MM.1S (cell line): ENCODE results near the gene CHGA.

ENCODE experiments used
- DNase-seq: peaks from one replicate; pipeline ENCODE4 v3.0.0-alpha.2; 2015
- H2AFZ ChIP-seq: fragments of 300-600 bp; sonication (generic); 2 replicates; pipeline ENCODE4 v1.6.0; 2016; ENCODE audit warnings: antibody characterized with exemption, low read length
- H3F3A ChIP-seq: fragments of 300-600 bp; sonication (generic); 2 replicates; pipeline ENCODE4 v1.6.1; 2016; ENCODE audit warnings: mild to moderate bottlenecking, antibody characterized with exemption, low read length, moderate library complexity, mixed read lengths; ENCODE audit not compliant: insufficient read depth
- H3K27ac ChIP-seq: fragments of 300-600 bp; sonication (generic); 2 replicates; pipeline ENCODE4 v1.5.1; 2016; ENCODE audit warnings: mild to moderate bottlenecking, low read length
- H3K27me3 ChIP-seq: fragments of 300-600 bp; sonication (generic); replicated peaks from 2 replicates; pipeline ENCODE4 v1.6.0; 2016; ENCODE audit warnings: low read length; ENCODE audit not compliant: insufficient read depth
- H3K36me3 ChIP-seq: fragments of 300-600 bp; sonication (generic); replicated peaks from 2 replicates; pipeline ENCODE4 v1.6.1; 2016; ENCODE audit warnings: mild to moderate bottlenecking, low read length, mixed read lengths; ENCODE audit not compliant: insufficient read depth
- H3K4me1 ChIP-seq: fragments of 300-600 bp; sonication (generic); 2 replicates; pipeline ENCODE4 v1.6.1; 2016; ENCODE audit warnings: low read length, mixed read lengths
- H3K4me2 ChIP-seq: fragments of 300-600 bp; sonication (generic); 2 replicates; pipeline ENCODE4 v1.6.0; 2016; ENCODE audit warnings: low read depth, low read length
- H3K4me3 ChIP-seq: fragments of 300-600 bp; sonication (generic); 2 replicates; pipeline ENCODE4 v1.5.1; 2016; ENCODE audit warnings: low read length, mixed read lengths
- H3K79me2 ChIP-seq: fragments of 300-600 bp; sonication (generic); 2 replicates; pipeline ENCODE4 v1.6.1; 2016; ENCODE audit warnings: mixed run types, low read length, mixed read lengths
- H3K9ac ChIP-seq: fragments of 300-600 bp; sonication (generic); 2 replicates; pipeline ENCODE4 v1.6.1; 2016; ENCODE audit warnings: low read length, mixed read lengths
- H3K9me2 ChIP-seq: fragments of 300-600 bp; sonication (generic); replicated peaks from 2 replicates; pipeline ENCODE4 v1.6.1; 2016; ENCODE audit warnings: mild to moderate bottlenecking, low read length, mixed read lengths; ENCODE audit not compliant: insufficient read depth
- H3K9me3 ChIP-seq: fragments of 300-600 bp; sonication (generic); replicated peaks from 2 replicates; pipeline ENCODE4 v1.6.1; 2016; ENCODE audit warnings: mild to moderate bottlenecking, low read length, mixed read lengths; ENCODE audit not compliant: insufficient read depth
- H4K20me1 ChIP-seq: fragments of 300-600 bp; sonication (generic); 2 replicates; pipeline ENCODE4 v1.6.1; 2016; ENCODE audit warnings: mild to moderate bottlenecking, low read length, moderate library complexity, mixed read lengths; ENCODE audit not compliant: insufficient read depth
- EZH2 ChIP-seq: fragments of 300-600 bp; sonication (generic); optimal IDR thresholded peaks from 2 replicates; pipeline ENCODE3; 2017; ENCODE audit warnings: low read depth, mild to moderate bottlenecking, antibody characterized with exemption, low read length, mixed read lengths
- EZH2phosphoT487 ChIP-seq: fragments of 300-600 bp; sonication (generic); IDR thresholded peaks from 2 replicates; pipeline ENCODE4 v1.6.1; 2018; ENCODE audit warnings: antibody characterized with exemption, low read length
- TF ChIP-seq, protein P1 (sequence below): fragments of 300-600 bp; sonication (generic); IDR thresholded peaks from 2 replicates; pipeline ENCODE4 v1.5.1; 2016; ENCODE audit warnings: antibody characterized with exemption, low read length, mixed read lengths

CHGA gene, protein sequence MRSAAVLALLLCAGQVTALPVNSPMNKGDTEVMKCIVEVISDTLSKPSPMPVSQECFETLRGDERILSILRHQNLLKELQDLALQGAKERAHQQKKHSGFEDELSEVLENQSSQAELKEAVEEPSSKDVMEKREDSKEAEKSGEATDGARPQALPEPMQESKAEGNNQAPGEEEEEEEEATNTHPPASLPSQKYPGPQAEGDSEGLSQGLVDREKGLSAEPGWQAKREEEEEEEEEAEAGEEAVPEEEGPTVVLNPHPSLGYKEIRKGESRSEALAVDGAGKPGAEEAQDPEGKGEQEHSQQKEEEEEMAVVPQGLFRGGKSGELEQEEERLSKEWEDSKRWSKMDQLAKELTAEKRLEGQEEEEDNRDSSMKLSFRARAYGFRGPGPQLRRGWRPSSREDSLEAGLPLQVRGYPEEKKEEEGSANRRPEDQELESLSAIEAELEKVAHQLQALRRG

DNA sequence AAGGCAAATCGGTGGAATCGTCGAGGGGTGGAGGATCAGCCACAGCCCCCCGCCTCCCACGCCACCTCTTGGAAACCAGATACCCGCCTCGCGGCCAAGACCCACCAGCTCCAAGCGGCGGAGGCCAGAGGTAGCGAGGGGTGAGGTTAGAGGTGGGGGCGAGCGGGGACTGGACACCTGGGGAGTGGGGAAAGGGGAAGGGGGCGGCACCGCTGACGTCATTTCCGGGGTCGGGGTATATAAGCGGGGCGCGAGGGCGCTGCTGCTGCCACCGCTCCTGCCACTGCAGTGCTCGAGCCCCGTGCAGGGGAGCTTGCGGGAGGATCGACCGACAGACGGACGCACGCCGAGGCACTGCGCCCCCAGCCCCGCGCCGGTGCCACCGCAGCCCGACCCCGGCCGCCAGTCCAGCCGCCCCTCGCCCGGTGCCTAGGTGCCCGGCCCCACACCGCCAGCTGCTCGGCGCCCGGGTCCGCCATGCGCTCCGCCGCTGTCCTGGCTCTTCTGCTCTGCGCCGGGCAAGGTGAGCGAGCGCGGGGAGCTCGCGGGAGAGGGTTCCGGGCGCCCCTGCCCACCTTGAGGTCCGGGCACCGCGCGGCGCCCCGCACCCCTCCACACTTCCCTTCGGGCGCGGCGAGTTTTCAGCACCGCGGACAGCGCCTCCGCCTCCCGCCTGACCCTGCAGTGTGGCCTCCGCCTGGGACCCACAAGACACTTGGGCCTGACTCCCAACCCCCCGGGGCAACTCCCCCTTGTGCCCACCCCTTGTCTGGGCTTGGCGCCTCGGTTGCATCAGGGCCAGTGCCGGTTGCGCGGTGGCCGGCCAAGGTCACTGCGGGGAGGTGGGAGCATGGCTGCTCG lies at the start of gene CHGA:
Gene CHGA (plus strand): TSS at position 268 of the 861 bp plus-strand sequence. CDS start 210 bp downstream, at position 478.
- Histone ChIP-seq H3F3A (no peaks in the 10 kb centered on the region), H2AFZ (no peak within 1 kb of the TSS), H3K9me2 (no peaks in the 10 kb centered on the region), H3K4me3 (no peak within 1 kb of the TSS), H3K27me3 (no peaks in the 10 kb centered on the region), H3K9ac (no peak within 1 kb of the TSS), H3K4me2 (0 out of 2 replicates have a peak within 1 kb of the TSS, but pooled peaks have one; percentile 19), H3K4me1 (peaks cover 6% of the 10 kb centered on the region; the same call in 1 of the 2 replicates), H4K20me1 (no peaks in the 10 kb centered on the region), H3K9me3 (no peaks in the 10 kb centered on the region), H3K79me2 (no peaks in the 10 kb centered on the region), H3K27ac (no peak within 1 kb of the TSS), H3K36me3 (no peaks in the 10 kb centered on the region)
- TF ChIP-seq EZH2 = no peak
- TF ChIP-seq, protein P1, sequence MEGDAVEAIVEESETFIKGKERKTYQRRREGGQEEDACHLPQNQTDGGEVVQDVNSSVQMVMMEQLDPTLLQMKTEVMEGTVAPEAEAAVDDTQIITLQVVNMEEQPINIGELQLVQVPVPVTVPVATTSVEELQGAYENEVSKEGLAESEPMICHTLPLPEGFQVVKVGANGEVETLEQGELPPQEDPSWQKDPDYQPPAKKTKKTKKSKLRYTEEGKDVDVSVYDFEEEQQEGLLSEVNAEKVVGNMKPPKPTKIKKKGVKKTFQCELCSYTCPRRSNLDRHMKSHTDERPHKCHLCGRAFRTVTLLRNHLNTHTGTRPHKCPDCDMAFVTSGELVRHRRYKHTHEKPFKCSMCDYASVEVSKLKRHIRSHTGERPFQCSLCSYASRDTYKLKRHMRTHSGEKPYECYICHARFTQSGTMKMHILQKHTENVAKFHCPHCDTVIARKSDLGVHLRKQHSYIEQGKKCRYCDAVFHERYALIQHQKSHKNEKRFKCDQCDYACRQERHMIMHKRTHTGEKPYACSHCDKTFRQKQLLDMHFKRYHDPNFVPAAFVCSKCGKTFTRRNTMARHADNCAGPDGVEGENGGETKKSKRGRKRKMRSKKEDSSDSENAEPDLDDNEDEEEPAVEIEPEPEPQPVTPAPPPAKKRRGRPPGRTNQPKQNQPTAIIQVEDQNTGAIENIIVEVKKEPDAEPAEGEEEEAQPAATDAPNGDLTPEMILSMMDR = no peak
- no peak for TF ChIP-seq EZH2phosphoT487
- no peak for DNase-seq

DNA sequence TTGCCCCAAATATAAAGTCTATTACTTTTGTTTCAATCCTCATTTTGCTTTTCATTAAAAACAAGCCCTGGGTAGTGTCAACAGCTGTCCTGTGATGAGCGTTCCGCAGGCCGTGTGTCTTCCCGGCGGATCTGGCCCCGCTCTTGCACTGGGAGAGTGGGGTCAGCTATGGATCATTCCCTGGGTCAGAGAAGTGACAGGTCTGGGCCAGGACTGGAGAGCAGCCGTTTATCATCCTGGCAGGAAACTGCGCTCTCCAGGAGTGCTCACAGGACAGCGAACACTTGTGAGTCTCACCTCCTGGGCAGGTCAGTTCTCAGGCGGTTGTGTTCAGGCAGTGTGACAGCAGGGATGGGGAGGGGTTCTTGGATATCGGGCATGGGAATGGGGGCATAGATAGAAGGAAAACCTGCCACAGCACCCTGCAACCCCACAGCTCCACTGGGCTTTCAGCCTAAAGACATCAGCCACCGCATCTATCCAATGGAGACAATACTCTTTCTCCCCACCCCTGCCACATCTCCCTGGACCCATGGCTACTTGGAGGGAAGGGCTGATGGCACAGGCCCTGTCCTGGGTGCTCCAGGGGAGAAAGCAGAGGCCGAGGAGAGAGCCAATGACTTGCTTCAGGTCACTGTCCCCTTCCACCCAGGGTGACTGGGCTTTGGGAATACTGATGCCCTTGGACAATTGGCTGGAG lies 47.8 kb upstream of the CHGA start:
- no peaks in the 10 kb centered on the region for H3K9me3 ChIP-seq
- no peak overlapping the region for H3K27ac ChIP-seq
- H4K20me1 ChIP-seq = no peaks in the 10 kb centered on the region
- H3K9ac ChIP-seq = no peak overlapping the region
- DNase-seq = no peak
- no peaks in the 10 kb centered on the region for H3K27me3 ChIP-seq
- no peaks in the 10 kb centered on the region for H3K79me2 ChIP-seq
- no peaks in the 10 kb centered on the region for H3K36me3 ChIP-seq
- TF ChIP-seq, protein P1 = no peak
- TF ChIP-seq EZH2 (no peak), EZH2phosphoT487 (no peak)
- H3K4me1 ChIP-seq = no peaks in the 10 kb centered on the region
- no peak overlapping the region for H2AFZ ChIP-seq
- H3K9me2 ChIP-seq = no peaks in the 10 kb centered on the region
- no peak overlapping the region for H3K4me3 ChIP-seq
- no peaks in the 10 kb centered on the region for H3F3A ChIP-seq
- H3K4me2 ChIP-seq = no peak overlapping the region

DNA sequence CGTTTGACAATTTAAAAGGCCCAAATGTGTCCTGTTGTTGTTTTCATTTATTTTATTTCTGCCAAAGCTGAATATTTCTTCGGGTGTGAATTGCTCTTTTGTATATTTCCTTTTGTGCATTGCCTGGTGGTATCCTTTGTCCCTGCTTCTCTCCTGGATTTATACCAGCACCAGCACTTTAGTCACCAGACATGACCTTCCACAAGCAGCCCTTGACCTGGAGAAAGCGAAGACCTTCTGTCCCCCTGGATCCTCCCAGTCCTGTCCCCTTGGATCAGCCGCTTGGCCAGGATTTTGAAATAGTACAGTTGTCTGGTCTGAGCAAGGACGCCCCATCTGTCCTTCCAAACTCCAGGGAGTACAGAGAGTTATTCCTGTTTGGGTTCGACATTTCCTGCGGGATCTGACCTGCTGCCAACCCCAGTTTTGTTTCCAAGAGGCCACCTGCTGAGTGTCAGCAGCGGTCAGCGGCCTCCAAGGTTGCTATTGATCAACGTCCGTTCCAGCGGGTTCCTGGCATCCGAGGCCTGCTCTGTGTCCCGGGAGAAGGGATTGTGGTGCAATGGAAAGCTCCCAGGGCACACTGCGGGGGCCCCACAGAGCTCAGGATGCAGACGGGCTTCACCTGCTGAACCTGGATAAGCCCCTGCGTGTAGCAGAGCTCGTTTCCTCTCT lies 45.1 kb upstream of the CHGA start:
- no peaks in the 10 kb centered on the region for H3F3A ChIP-seq
- no peaks in the 10 kb centered on the region for H3K36me3 ChIP-seq
- H3K79me2 ChIP-seq = no peaks in the 10 kb centered on the region
- no peak overlapping the region for H3K27ac ChIP-seq
- H3K9ac ChIP-seq = no peak overlapping the region
- no peaks in the 10 kb centered on the region for H3K9me2 ChIP-seq
- H3K4me3 ChIP-seq = no peak overlapping the region
- no peak overlapping the region for H3K4me2 ChIP-seq
- H3K9me3 ChIP-seq = no peaks in the 10 kb centered on the region
- H3K27me3 ChIP-seq = no peaks in the 10 kb centered on the region
- TF ChIP-seq EZH2phosphoT487 = no peak
- no peak for TF ChIP-seq EZH2
- TF ChIP-seq, protein P1 = no peak
- DNase-seq = no peak
- H2AFZ ChIP-seq = no peak overlapping the region
- H3K4me1 ChIP-seq = no peaks in the 10 kb centered on the region
- H4K20me1 ChIP-seq = no peaks in the 10 kb centered on the region
